NCI-H774 (cell line): Measurements from ENCODE around the gene C1QTNF1.

Experiments
- DNase-seq: peaks from one replicate; lab custom pipeline; 2025; lab: John Stamatoyannopoulos, UW

C1QTNF1 gene

GRCh38 chr17:78993241-78993956 lies 30.6 kb upstream of the C1QTNF1 start:
- DNase-seq: peak; percentile 9

DNA sequence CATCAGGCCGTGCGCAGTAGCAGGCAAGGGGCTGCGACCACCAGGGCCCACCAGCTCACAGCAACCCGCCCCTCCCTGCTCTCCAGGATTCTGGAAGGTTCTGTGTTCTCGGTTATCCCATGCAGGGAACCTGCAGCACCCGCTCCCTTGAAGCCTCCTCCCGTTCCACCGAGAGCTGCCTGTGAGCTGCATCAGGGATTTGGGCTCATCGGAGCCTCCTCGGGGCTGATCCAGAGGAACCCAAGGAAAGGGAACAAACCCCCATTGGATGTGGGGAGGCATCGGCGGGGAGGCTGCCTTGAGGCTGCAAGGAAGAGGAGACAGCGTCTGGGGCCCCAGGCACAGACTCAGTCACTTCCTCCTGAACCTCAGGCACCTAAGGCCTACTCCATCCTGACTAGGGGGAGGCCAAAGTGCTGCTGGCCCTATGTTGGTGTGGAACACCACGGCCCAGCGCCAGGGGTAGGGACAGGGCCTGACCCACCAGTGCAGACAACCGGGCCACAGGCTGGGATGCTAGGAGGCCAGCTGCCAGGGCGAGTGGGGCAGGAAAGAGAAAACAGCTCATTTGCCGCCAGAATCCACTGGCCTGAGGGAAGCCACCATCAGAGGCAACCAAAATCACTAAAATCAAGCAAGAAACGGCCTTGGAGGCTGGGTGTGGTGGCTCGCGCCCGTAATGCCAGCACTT lies 29.8 kb upstream of the C1QTNF1 start:
- no peak for DNase-seq

GRCh38 chr17:78995022-78995760 lies 28.8 kb upstream of the C1QTNF1 start:
- no peak for DNase-seq

DNA sequence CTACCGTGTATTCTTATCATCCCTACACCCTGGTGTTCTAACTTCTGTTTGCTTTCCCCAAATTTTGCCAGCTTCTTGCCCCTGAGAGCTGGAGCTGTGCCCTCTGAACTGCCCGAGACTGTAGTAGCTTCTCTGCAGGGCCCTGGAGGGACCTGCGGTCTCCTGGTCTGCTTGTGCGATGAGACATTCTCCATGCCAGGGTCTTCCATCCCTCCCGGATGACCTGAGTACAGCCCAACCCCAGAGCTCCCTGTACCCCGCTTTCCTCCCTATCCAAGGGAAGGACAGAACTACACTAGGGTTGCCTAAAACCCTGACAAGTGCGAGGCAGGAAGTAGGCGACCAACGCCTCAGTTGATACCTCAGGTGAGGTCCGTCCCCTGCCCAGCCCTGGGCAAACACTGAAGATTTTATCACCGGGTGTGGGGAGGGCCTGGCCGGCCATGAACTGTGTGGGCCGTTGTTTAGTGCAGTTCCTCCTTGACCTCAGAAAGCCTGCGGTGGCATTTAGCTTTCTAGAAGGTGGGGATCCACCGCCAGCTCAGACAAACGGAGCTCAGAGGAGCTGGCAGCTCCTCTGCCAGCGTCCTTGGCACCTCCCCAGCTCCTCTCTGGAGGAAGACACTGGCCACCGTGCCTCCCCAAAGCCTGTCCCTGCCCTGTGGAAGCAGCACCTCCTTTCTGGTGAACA lies 28.1 kb upstream of the C1QTNF1 start:
- no peak for DNase-seq

DNA sequence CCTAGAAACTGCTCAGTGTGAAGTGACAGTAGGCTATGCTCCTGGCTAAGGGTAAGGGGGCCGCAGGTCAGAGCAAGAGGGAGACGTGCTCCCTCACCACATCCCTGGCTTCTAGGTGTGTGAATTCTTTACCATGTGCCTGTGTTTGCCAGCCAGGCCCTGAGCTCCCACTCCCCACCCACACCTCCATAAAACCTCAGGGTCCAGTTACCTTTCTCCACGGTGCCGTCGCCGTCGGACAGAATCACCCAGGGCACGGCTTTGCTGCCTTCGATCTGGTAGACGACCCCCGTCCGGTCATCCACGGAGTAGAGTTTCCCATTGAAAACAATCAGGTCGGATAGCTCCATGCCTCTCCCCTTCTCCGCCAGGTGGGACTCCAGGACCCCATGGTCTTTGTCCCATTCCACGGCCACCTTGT lies 27.2 kb upstream of the C1QTNF1 start:
- DNase-seq: no peak

- no peak for DNase-seq
These were observed 26.7 kb upstream of the C1QTNF1 start for GRCh38 chr17:78997231-78997741.

DNA sequence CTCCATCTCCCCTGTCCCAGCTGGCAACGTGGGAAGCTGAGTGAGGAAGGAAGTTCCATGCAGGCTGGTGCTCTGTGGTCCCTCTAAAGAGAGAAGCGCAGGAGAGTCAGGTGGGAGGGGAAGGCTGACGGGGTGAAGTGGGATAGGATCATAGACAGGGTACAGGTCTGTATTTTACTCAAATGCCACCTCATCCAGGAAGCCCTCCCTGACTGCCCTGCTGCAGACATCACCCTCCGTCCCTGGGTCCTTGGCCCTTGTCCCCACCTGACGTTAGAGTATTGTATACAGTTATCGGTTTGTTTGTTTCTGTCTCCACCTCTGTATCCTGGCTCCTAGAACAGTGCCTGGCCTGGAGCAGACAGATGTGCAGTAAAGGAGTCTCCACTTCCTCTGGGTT lies 26.1 kb upstream of the C1QTNF1 start:
- DNase-seq: no peak

- DNase-seq: no peak
These were observed 25.5 kb upstream of the C1QTNF1 start for GRCh38 chr17:78998311-78999055.

GRCh38 chr17:78999056-78999768 lies 24.8 kb upstream of the C1QTNF1 start:
- DNase-seq: no peak

- no peak for DNase-seq
These were observed 24.0 kb upstream of the C1QTNF1 start for GRCh38 chr17:78999947-79000395.

- DNase-seq: no peak
These were observed 23.4 kb upstream of the C1QTNF1 start for GRCh38 chr17:79000396-79001189.

DNA sequence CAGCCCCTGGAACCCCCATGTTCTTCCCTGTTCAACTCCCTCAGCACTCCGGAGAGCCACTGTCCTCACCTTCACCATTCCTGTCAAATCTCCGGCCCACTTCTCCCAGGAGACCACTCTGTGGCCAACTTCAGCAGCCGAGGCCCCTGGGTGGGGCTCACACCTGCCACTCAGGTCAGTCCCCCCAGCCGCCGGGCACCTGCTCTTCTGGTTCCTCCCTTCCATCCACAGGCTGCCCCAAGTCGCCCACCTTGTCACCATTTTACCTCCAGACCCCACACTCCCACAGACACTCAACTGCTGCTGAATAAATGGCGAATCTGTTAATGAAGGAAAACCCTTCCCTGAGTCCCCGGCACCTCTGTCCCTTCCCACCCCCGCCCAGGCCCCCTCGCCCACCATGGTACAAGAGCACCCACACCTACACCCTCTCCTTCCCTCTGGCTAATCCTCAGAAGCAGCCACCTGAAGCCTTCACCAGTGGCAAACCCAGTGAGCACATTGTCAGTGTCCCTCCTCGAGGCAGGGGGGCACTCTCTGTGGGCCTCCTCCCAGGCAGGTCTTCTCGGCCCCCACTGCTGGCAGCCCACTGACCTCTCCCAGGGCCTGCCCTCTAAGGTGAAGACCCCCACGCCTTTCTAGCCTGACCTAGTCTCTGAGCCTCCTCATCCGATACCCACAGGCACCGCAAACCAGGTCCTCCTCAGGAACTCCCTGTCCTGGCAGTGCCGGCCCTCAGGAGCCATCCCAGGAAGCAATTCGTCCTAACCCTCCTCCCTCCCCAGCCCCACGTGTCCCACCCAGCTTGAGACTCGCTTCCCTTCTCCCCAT lies 22.6 kb upstream of the C1QTNF1 start:
- no peak for DNase-seq

DNA sequence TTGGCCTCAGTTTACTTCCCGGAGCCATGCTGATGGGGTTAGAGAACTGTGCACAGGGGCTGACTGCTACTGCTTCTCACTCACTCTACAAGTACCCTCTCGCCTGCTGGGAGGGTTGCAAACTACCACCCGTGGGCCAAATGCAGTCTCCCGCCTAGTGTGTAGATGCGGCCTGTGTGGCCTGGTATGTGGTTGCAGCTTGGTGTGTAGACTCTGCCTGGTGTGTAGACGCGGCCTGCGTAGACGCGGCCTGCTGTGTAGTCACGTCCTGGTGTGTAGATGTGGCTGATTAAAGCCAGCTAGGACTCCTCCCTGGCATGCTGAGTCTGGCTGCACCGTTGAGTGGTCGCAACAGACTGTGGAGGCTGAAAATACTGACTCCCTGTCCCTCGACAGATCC lies 21.7 kb upstream of the C1QTNF1 start:
- DNase-seq: no peak

- no peak for DNase-seq
These were observed 21.0 kb upstream of the C1QTNF1 start for GRCh38 chr17:79002796-79003593.

DNA sequence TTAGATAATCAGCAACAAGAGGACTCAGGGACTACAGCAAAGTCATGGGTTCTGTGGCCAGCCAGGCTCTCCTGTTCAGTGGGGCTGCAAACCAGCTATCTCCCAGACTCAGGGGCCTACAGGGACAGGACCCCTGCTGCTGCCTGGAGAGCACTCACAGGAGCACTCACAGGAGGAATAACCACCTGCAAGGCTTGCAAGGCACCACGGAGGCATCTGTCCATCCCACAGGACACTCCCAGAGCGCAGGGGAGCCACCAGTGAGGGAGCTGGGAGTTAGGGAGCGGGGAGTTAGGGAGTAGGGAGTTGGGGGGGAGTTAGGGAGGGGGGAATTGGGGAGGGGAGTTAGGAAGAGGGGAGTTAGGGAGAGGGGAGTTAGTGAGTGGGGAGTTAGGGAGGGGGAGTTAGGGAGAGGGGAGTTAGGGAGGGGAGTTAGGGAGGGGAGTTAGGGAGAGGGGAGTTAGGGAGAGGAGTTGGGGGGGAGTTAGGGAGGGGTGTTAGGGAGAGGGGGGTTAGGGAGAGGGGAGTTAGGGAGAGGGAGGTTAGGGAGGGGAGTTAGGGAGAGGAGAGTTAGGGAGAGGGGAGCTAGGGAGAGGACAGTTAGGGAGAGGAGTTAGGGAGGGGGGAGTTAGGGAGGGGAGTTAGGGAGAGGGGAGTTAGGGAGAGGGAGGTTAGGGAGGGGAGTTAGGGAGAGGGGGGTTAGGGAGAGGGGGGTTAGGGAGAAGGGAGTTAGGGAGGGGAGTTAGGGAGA lies 20.1 kb upstream of the C1QTNF1 start:
- no peak for DNase-seq

- peak; percentile 80 for DNase-seq
These were observed 18.7 kb upstream of the C1QTNF1 start for GRCh38 chr17:79005063-79005861.

- DNase-seq: no peak
These were observed 17.9 kb upstream of the C1QTNF1 start for GRCh38 chr17:79006046-79006445.
